ENCODE data around the gene ZNF799. TPM values are rescaled to one million over a fixed set of nuclear protein-coding genes. Genes with fewer than 3 reads are reported as not detected.
A peak's percentile ranks its signal among the peaks of the same experiment; 100 is the strongest.

The ZNF799 gene
- total and polyA plus RNA-seq, 2 of the 13 experiments (the other 11 are each of a cell fraction or from before 2014, with no cell fraction given): 7.7 to 17.9 TPM

- TF ChIP-seq ZNF138 (CRISPR knock-in tag; IDR thresholded peaks at IDR 0.05; ENCODE audit: low read depth) (no peak), MTF1 (CRISPR knock-in tag; IDR thresholded peaks at IDR 0.05) (no peak), CREB1 (IDR thresholded peaks at IDR 0.05) (no peak), CREB1 (CRISPR knock-in tag; IDR thresholded peaks at IDR 0.05) (peak; percentile 74), IKZF5 (CRISPR knock-in tag; IDR thresholded peaks at IDR 0.05) (0 out of 2 replicates have a peak, but pooled peaks have one; percentile 21), NFYC (CRISPR knock-in tag; IDR thresholded peaks at IDR 0.05) (peak; percentile 94), ZNF264 (CRISPR knock-in tag; IDR thresholded peaks at IDR 0.05) (0 out of 2 replicates have a peak, but pooled peaks have one; percentile 12), MAFK (conservative IDR thresholded peaks at IDR 0.05 in 1 of 2, IDR thresholded peaks at IDR 0.05 in 1 of 2; ENCODE audit: low read length in 2 of 2) (peak in 1 of 2 experiments; percentile 17; a peak in 1 of 4 replicates), SAFB2 (CRISPR knock-in tag; IDR thresholded peaks at IDR 0.05; ENCODE audit: borderline replicate concordance, low read depth) (peak; percentile 69; the same call in 1 of the 2 replicates), SMYD3 (CRISPR knock-in tag; IDR thresholded peaks at IDR 0.05) (0 out of 2 replicates have a peak, but pooled peaks have one; percentile 22), ATF2 (CRISPR knock-in tag; IDR thresholded peaks at IDR 0.05) (peak; percentile 29; the same call in 1 of the 2 replicates), SALL2 (CRISPR knock-in tag; IDR thresholded peaks at IDR 0.05) (no peak), MLX (CRISPR knock-in tag; IDR thresholded peaks at IDR 0.05) (no peak), PATZ1 (CRISPR knock-in tag; IDR thresholded peaks at IDR 0.05) (peak; percentile 73), ELF4 (CRISPR knock-in tag; IDR thresholded peaks at IDR 0.05; ENCODE audit: borderline replicate concordance) (0 out of 2 replicates have a peak, but pooled peaks have one; percentile 59), ZSCAN5A (CRISPR knock-in tag; IDR thresholded peaks at IDR 0.05; ENCODE audit: borderline replicate concordance) (peak; percentile 36; the same call in 1 of the 2 replicates), BORCS8-MEF2B (CRISPR knock-in tag; IDR thresholded peaks at IDR 0.05) (peak; percentile 22; the same call in 1 of the 2 replicates)
Observed at GRCh38 chr19:12440541-12441316, 39.7 kb upstream of the ZNF799 start, which contains the start of gene ZNF443 (continued).
